Thyroid gland (tissue), 4 donors: Measurements from ENCODE around the gene PDE11A. TPM values are rescaled to one million over a fixed set of nuclear protein-coding genes. Genes with fewer than 3 reads are reported as not detected.
"Not testable (repeated sequence)": the region's sequence is repeated elsewhere in the genome, so short reads cannot be mapped to it uniquely, and the experiment has no call there.

Experiments
- DNase-seq, 2 donors: peaks; one replicate each; pipeline ENCODE4 v3.0.0-alpha.2; 2019
- H3K27ac ChIP-seq, 3 donors: fragments of 200-600 bp; sonication (generic); 1 replicate in 2 of 3; 2 replicates in 1 of 3; pipeline ENCODE4 v1.5.1; 2016 to 2019; ENCODE audit warnings: mild to moderate bottlenecking in 1 of 3, moderate library complexity in 1 of 3
- H3K27me3 ChIP-seq: fragments of 200-600 bp; sonication (generic); one replicate; pipeline ENCODE4 v1.5.1; 2019
- H3K36me3 ChIP-seq, 2 donors: fragments of 200-600 bp; sonication (generic); one replicate each; pipeline ENCODE4 v1.5.1; 2016 to 2019
- H3K4me1 ChIP-seq, 2 donors: fragments of 200-600 bp; sonication (generic); one replicate each; pipeline ENCODE4 v1.5.1; 2017 to 2019
- H3K4me3 ChIP-seq, 3 donors: fragments of 200-600 bp; sonication (generic); replicated peaks in 1 of 3; 1 replicate in 2 of 3; 2 replicates in 1 of 3; pipeline ENCODE4 v1.5.1; 2016; ENCODE audit warnings: mild to moderate bottlenecking in 1 of 3
- H3K9me3 ChIP-seq: fragments of 200-600 bp; sonication (generic); one replicate; pipeline ENCODE4 v1.5.1; 2017
- CTCF ChIP-seq, 6 experiments: fragments of 200-600 bp in 3 of 6; fragments of 450-650 bp in 3 of 6; sonication (generic) in 3 of 6; IDR thresholded peaks; one replicate each; pipeline ENCODE4 v1.5.1; 2016 to 2019; ENCODE audit warnings: antibody characterized with exemption in 6 of 6, mild to moderate bottlenecking in 2 of 6, inconsistent platforms in 1 of 6, moderate library complexity in 1 of 6
- POLR2A ChIP-seq, 2 donors: fragments of 450-650 bp; IDR thresholded peaks; one replicate each; pipeline ENCODE4 v1.6.1; 2017; ENCODE audit warnings: antibody characterized with exemption in 2 of 2, mild to moderate bottlenecking in 2 of 2, moderate library complexity in 1 of 2
- WGBS, 2 donors: methylation state at CpG; one replicate each; pipeline ENCODE4 v1.1.5; 2017; 5-methylcytosine and 5-hydroxymethylcytosine counted together
- intact Hi-C: fragments of 100-400 bp; cut with DNase I; formaldehyde crosslinking; loops from one replicate; pipeline ENCODE4 v1.15.1; 2023
- total RNA-seq, 4 donors: library from RNA; depleted of rRNA; stranded (reverse); fragments of >200 nt; gene quantifications; one replicate each; pipeline ENCODE4 v1.2.3, GENCODE V29; 2016

The PDE11A gene
- total RNA-seq, 4 donors from 2014 or later: 2.2 to 4.0 (median 3.0) TPM

GRCh38 chr2:178088774-178089270, 16.2 kb upstream of the PDE11A start:
- no peak for DNase-seq
- Histone ChIP-seq H3K27me3 (no peaks in the 10 kb centered on the region), H3K4me3 (no peak overlapping the region), H3K4me1 (peaks cover 0 to 11% of the 10 kb centered on the region in 2 donors), H3K36me3 (no peaks in the 10 kb centered on the region), H3K9me3 (no peaks in the 10 kb centered on the region), H3K27ac (no peak overlapping the region)
- WGBS, 2 donors: 72 to 75% methylated on average over 6 of the region's 6 CpGs
- intact Hi-C loops: no loop called here
- TF ChIP-seq CTCF (IDR thresholded peaks at IDR 0.05): no peak
- TF ChIP-seq POLR2A (IDR thresholded peaks at IDR 0.05): no peak

GRCh38 chr2:178084273-178084672, 11.7 kb upstream of the PDE11A start:
- TF ChIP-seq POLR2A (IDR thresholded peaks at IDR 0.05) (no peak), CTCF (IDR thresholded peaks at IDR 0.05) (no peak)
- intact Hi-C loops: no loop called here
- no peak for DNase-seq
- Histone ChIP-seq H3K9me3 (no peaks in the 10 kb centered on the region), H3K4me3 (no peak overlapping the region), H3K27me3 (no peaks in the 10 kb centered on the region), H3K36me3 (no peaks in the 10 kb centered on the region), H3K4me1 (peaks cover 0 to 16% of the 10 kb centered on the region in 2 donors), H3K27ac (no peak overlapping the region)
- 62 to 63% methylated on average over 3 of the region's 3 CpGs for WGBS, 2 donors

GRCh38 chr2:178082408-178083045, 9.9 kb upstream of the PDE11A start:
- peaks cover 0 to 6% of the 10 kb centered on the region in 2 donors for H3K4me1 ChIP-seq
- H3K36me3 ChIP-seq: no peaks in the 10 kb centered on the region
- 65 to 66% methylated on average over 3 of the region's 3 CpGs for WGBS, 2 donors

GRCh38 chr2:178079279-178079678, 6.7 kb upstream of the PDE11A start:
- peaks cover 0 to 14% of the 10 kb centered on the region in 2 donors for H3K4me1 ChIP-seq
- H3K27me3 ChIP-seq, H3K9me3 ChIP-seq, DNase-seq, H3K27ac ChIP-seq, intact Hi-C loops, H3K36me3 ChIP-seq, H3K4me3 ChIP-seq: not testable (repeated sequence)
- WGBS, 2 donors: 91 to 95% methylated on average over 3 of the region's 3 CpGs

More at GRCh38 chr2:178082408-178083045, 9.9 kb upstream of the PDE11A start:
- intact Hi-C loops: no loop called here
- Histone ChIP-seq H3K27me3 (no peaks in the 10 kb centered on the region), H3K27ac (no peak overlapping the region), H3K4me3 (no peak overlapping the region), H3K9me3 (no peaks in the 10 kb centered on the region)
- DNase-seq: no peak
- no peak for TF ChIP-seq CTCF (IDR thresholded peaks at IDR 0.05)
- no peak for TF ChIP-seq POLR2A (IDR thresholded peaks at IDR 0.05)

- Histone ChIP-seq H3K27ac (no peak overlapping the region), H3K4me1 (peaks cover 10 to 15% of the 10 kb centered on the region in 2 donors), H3K4me3 (no peak overlapping the region), H3K27me3 (no peaks in the 10 kb centered on the region), H3K36me3 (no peaks in the 10 kb centered on the region), H3K9me3 (no peaks in the 10 kb centered on the region)
- intact Hi-C loops: no loop called here
- TF ChIP-seq POLR2A (IDR thresholded peaks at IDR 0.05) (no peak), CTCF (IDR thresholded peaks at IDR 0.05) (no peak)
- DNase-seq: no peak
Observed at GRCh38 chr2:178076130-178076529, 3.6 kb upstream of the PDE11A start.
